Fibroblast of villous mesenchyme (primary cell): Measurements from ENCODE around the gene RBM11. TPM values are rescaled to one million over a fixed set of nuclear protein-coding genes. Genes with fewer than 3 reads are reported as not detected.
"Not testable (repeated sequence)": the region's sequence is repeated elsewhere in the genome, so short reads cannot be mapped to it uniquely, and the experiment has no call there.

Source experiments
- DNase-seq: peaks from one replicate; pipeline ENCODE4 v3.0.0-alpha.2; 2010; ENCODE audit warnings: low read depth
- H3K4me3 ChIP-seq: 2 replicates; pipeline ENCODE4 v1.5.1; 2011; ENCODE audit warnings: low read depth, mild to moderate bottlenecking, low read length
- CTCF ChIP-seq: IDR thresholded peaks from 2 replicates; pipeline ENCODE4 v1.5.1; 2012; ENCODE audit warnings: low read depth, mild to moderate bottlenecking, low read length; ENCODE audit not compliant: insufficient read depth
- total RNA-seq: library from RNA; depleted of rRNA; stranded (reverse); fragments of >200 nt; gene quantifications from 2 replicates; pipeline ENCODE4 v1.2.3, GENCODE V29; 2012

Gene RBM11
- total RNA-seq = 0.32 and 0.43 TPM in 2 replicates

DNA sequence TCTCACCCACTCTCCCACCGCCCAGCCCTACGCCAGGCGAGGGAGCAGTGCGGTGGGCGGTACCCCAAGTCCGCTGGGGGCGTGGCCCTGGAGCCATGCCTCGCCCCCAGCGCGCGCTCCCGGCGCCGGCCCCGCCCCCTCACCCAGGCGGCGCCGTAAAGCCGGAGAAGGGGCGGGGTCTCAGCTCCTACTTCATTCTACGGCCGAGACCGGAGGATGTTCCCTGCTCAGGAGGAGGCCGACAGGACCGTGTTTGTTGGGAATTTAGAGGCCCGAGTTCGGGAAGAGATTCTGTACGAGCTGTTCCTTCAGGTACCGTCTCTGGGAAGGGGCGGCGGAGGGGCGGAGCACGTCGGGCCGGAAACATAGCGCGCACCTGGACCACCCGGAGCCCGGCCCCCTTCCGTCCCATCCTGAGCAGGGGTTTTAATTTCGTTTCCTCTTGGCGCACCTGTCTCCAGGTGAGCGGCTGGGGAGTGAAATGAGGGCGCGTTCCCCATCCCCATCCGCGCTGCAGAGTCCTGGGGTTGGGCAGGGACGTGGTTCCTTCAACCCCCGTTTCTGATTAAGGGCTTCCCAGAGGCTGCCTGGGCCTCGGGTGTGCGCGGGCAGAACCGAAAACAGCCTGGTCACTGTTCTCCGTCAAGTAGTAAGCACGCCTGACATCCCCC is at the start of gene RBM11:
TSS of gene RBM11 (plus strand) at position 187 of the 671 bp plus-strand sequence. CDS start at position 217, 30 bp downstream.
- peak within 1 kb of the TSS; percentile 58 for H3K4me3 ChIP-seq
- no peak for TF ChIP-seq CTCF
- DNase-seq = peak; percentile 8

GRCh38 chr21:14166463-14167223 is 49.3 kb upstream of the RBM11 start:
- not testable (repeated sequence) for DNase-seq, H3K4me3 ChIP-seq

- H3K4me3 ChIP-seq = no peak overlapping the region
- no peak for DNase-seq
- no peak for TF ChIP-seq CTCF
Measured at GRCh38 chr21:14206222-14206621, 9.7 kb upstream of the RBM11 start.

GRCh38 chr21:14210738-14211137 is 5.2 kb upstream of the RBM11 start, which contains the start of gene LIPI:
Gene LIPI, minus strand, starts transcription at chr21:14210955. Its CDS starts 110 bp downstream, at chr21:14210845.
- TF ChIP-seq CTCF = no peak
- no peak within 1 kb of the TSS for H3K4me3 ChIP-seq
- no peak for DNase-seq

GRCh38 chr21:14213164-14213563 is 2.8 kb upstream of the RBM11 start:
- DNase-seq = no peak
- TF ChIP-seq CTCF = no peak
- no peak overlapping the region for H3K4me3 ChIP-seq

GRCh38 chr21:14223365-14223764 is 7.4 kb downstream of the RBM11 start:
- H3K4me3 ChIP-seq = no peak overlapping the region
- DNase-seq = no peak
- no peak for TF ChIP-seq CTCF

DNA sequence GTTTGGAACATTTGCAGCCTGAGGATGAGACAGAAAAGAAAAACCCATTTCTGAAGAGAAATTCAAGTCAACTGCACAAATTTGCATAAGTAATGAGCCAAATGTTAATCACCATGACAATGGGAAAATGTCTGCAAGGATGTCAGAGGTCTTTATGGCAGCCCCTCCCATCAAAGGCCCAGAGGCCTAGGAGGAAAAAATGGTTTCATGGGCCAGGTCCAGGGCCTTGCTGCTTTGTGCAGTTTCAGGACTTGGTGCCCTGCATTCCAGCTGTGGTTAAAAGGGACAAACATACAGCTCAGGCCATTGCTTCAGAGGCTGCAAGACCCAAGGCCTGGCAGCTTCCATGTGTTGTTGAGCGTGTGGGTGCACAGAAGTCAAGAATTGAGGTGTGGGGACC is 13.4 kb downstream of the RBM11 start:
- H3K4me3 ChIP-seq = no peak overlapping the region
- no peak for DNase-seq
- no peak for TF ChIP-seq CTCF
